Measurements from ENCODE around the gene MS4A10. TPM values are rescaled to one million over a fixed set of nuclear protein-coding genes. Genes with fewer than 3 reads are reported as not detected.

Gene MS4A10
- polyA plus RNA-seq, 4 donors: 0.61 to 61.9 (median 31.3) TPM

DNA sequence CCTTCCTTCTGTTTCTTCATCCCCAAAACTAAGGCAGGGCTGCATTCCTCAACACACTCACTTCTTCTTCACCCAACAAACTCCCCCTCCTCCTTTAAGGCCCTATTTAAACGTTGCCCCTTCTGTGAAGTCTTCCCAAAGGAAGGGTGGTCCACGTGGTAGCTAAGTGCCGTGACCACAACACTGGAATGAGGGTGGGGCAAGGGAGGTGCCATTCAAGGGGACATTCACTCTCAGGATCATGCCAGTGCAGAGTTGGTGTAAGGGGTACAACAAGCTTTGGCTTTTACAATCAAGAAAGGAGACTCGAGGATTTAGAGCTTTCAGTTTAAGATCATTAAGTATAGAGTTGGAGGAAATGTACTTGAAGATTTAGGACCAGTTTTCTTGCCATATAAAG lies 8.0 kb upstream of the MS4A10 start:
- Histone ChIP-seq H3K9me3 (ENCODE audit: control insufficient read depth in 2 of 2, insufficient read depth in 1 of 2, low read depth in 1 of 2, low read length in 1 of 2) (no peaks in the 10 kb centered on the region), H3K4me1 (ENCODE audit: control insufficient read depth in 3 of 3, insufficient read depth in 2 of 3, low read depth in 1 of 3, low read length in 2 of 3) (peaks cover 0 to 14% (median 7%) of the 10 kb centered on the region in 3 donors), H3K36me3 (ENCODE audit: control insufficient read depth in 3 of 3, insufficient read depth in 2 of 3, low read depth in 1 of 3, low read length in 3 of 3) (no peaks in the 10 kb centered on the region), H3K4me3 (ENCODE audit: low read depth in 1 of 3, low read length in 3 of 3) (no peak overlapping the region), H3K27me3 (ENCODE audit: control insufficient read depth in 3 of 3, insufficient read depth in 3 of 3, low read length in 3 of 3) (no peaks in the 10 kb centered on the region), H3K27ac (ENCODE audit: low read depth in 1 of 3, low read length in 2 of 3) (no peak overlapping the region)
- DNase-seq (no peak), FAIRE-seq (no peak)
- 58 to 60% (median 60%) methylated on average over 4 of the region's 4 CpGs for WGBS, 3 donors

DNA sequence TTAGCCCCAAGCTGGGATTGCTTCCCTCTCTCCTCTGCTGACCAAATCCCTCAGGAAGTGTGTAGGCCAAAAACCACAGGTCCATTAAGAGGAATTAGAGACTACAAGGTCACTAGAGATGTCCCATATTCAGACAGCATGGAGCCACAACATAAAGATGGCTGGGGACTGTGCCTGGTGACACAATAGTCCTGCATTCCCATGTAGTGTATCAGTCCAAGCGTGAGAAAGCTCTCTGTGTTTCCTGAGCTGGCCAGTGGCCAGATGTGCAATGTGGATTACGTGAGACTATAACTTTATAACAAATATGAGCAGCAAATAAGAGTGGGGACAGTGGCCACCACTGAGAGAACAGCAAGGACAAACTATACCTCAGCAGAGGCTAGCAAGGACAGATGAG lies 7.6 kb upstream of the MS4A10 start:
- FAIRE-seq (no peak), DNase-seq (peak in 1 of 2 donors; percentile 56)

DNA sequence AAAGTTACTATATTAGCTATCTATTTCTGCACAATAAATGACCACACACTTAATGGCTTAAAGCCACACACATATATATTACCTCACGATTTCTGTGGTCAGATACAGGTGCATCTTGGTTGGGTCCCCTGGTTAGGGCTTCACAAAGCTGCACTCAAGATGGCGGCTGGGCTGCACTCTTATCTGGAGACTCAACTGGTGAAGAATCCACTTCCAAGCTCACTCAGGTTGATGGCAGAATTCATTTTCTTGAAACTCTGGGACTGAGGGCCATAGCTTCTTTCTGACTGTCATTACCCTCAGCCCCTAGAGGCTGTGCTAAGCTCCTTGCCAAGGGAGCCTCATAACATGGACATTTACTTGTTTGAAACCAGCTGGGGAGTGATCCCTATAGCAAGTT lies 5.1 kb upstream of the MS4A10 start:
- Histone ChIP-seq H3K4me3 (ENCODE audit: low read depth in 1 of 3, low read length in 3 of 3) (no peak overlapping the region), H3K27me3 (ENCODE audit: control insufficient read depth in 3 of 3, insufficient read depth in 3 of 3, low read length in 3 of 3) (no peaks in the 10 kb centered on the region), H3K9me3 (ENCODE audit: control insufficient read depth in 2 of 2, insufficient read depth in 1 of 2, low read depth in 1 of 2, low read length in 1 of 2) (no peaks in the 10 kb centered on the region), H3K36me3 (ENCODE audit: control insufficient read depth in 3 of 3, insufficient read depth in 2 of 3, low read depth in 1 of 3, low read length in 3 of 3) (no peaks in the 10 kb centered on the region), H3K4me1 (ENCODE audit: control insufficient read depth in 3 of 3, insufficient read depth in 2 of 3, low read depth in 1 of 3, low read length in 2 of 3) (peaks cover 0 to 25% (median 15%) of the 10 kb centered on the region in 3 donors), H3K27ac (ENCODE audit: low read depth in 1 of 3, low read length in 2 of 3) (peak overlapping the region in 1 of 3 donors; percentile 85)
- no peak for FAIRE-seq
- 82 to 91% (median 85%) methylated on average over 2 of the region's 2 CpGs for WGBS, 3 donors
- no peak for DNase-seq

More for the DNA sequence above, 7.6 kb upstream of the MS4A10 start:
- Histone ChIP-seq H3K4me3 (ENCODE audit: low read depth in 1 of 3, low read length in 3 of 3) (no peak overlapping the region), H3K9me3 (ENCODE audit: control insufficient read depth in 2 of 2, insufficient read depth in 1 of 2, low read depth in 1 of 2, low read length in 1 of 2) (no peaks in the 10 kb centered on the region), H3K36me3 (ENCODE audit: control insufficient read depth in 3 of 3, insufficient read depth in 2 of 3, low read depth in 1 of 3, low read length in 3 of 3) (no peaks in the 10 kb centered on the region), H3K4me1 (ENCODE audit: control insufficient read depth in 3 of 3, insufficient read depth in 2 of 3, low read depth in 1 of 3, low read length in 2 of 3) (peaks cover 0 to 14% (median 12%) of the 10 kb centered on the region in 3 donors), H3K27ac (ENCODE audit: low read depth in 1 of 3, low read length in 2 of 3) (no peak overlapping the region), H3K27me3 (ENCODE audit: control insufficient read depth in 3 of 3, insufficient read depth in 3 of 3, low read length in 3 of 3) (no peaks in the 10 kb centered on the region)
- 32 to 46% (median 39%) methylated on average over 2 of the region's 2 CpGs for WGBS, 3 donors

DNA sequence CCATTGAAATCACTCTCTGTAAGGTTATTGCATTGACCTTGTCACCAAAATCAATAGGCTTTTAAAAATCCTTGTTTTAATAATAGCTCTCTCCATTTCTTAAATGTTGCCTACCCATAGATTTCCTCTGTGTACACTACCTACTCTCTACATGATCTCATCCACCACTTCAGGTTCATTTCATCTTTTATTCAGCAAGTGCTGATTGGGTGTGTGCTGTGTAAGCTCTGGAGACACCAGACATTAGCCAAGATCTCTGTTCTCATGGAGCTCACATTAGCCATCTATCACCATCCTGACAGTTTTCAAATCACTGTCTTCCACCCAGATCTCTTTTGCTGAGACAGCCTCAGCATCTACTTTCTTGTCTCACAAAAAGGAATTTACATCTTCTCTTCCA lies 4.4 kb upstream of the MS4A10 start:
- DNase-seq (no peak), FAIRE-seq (no peak)
- Histone ChIP-seq H3K4me3 (ENCODE audit: low read depth in 1 of 3, low read length in 3 of 3) (no peak overlapping the region), H3K36me3 (ENCODE audit: control insufficient read depth in 3 of 3, insufficient read depth in 2 of 3, low read depth in 1 of 3, low read length in 3 of 3) (no peaks in the 10 kb centered on the region), H3K27me3 (ENCODE audit: control insufficient read depth in 3 of 3, insufficient read depth in 3 of 3, low read length in 3 of 3) (no peaks in the 10 kb centered on the region), H3K4me1 (ENCODE audit: control insufficient read depth in 3 of 3, insufficient read depth in 2 of 3, low read depth in 1 of 3, low read length in 2 of 3) (peaks cover 0 to 32% (median 15%) of the 10 kb centered on the region in 3 donors), H3K9me3 (ENCODE audit: control insufficient read depth in 2 of 2, insufficient read depth in 1 of 2, low read depth in 1 of 2, low read length in 1 of 2) (no peaks in the 10 kb centered on the region), H3K27ac (ENCODE audit: low read depth in 1 of 3, low read length in 2 of 3) (peak overlapping the region in 1 of 3 donors; percentile 85)

DNA sequence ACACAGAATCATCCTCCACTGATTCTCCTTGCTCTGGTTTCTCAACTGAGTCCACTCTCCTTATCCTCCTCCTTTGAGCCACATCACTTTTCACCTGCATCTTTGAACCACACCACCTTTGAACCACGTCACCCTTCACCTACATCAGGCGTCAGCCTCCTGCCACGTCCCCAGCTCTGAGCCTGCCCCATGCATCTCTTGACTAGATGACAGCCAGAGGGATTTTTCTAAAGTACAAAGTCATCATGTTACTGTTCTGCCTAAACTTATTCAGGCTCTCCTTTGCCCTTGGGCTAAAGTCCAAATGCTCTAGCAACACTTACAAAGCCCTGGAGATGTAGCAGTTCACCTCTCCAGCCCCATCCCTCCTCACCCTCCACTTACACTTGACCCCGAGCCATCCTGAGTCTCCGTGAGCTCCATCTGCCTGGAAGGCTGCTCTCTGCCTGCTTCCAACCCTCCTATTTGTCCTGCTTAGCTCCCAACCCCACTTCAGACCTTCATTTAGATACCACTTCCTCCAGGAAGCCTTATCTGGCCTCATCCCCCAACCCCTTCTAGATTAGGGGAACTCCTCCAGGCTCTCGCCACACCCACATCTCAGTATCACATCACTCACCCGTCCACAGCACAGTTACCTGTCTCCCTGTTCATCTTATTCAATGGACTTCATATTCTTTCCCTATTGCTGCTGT lies 3.7 kb upstream of the MS4A10 start:
- Histone ChIP-seq H3K27me3 (ENCODE audit: control insufficient read depth in 3 of 3, insufficient read depth in 3 of 3, low read length in 3 of 3) (no peaks in the 10 kb centered on the region), H3K36me3 (ENCODE audit: control insufficient read depth in 3 of 3, insufficient read depth in 2 of 3, low read depth in 1 of 3, low read length in 3 of 3) (no peaks in the 10 kb centered on the region), H3K4me3 (ENCODE audit: low read depth in 1 of 3, low read length in 3 of 3) (no peak overlapping the region), H3K9me3 (ENCODE audit: control insufficient read depth in 2 of 2, insufficient read depth in 1 of 2, low read depth in 1 of 2, low read length in 1 of 2) (no peaks in the 10 kb centered on the region), H3K27ac (ENCODE audit: low read depth in 1 of 3, low read length in 2 of 3) (peak overlapping the region in 1 of 3 donors; percentile 88), H3K4me1 (ENCODE audit: control insufficient read depth in 3 of 3, insufficient read depth in 2 of 3, low read depth in 1 of 3, low read length in 2 of 3) (peaks cover 0 to 38% (median 15%) of the 10 kb centered on the region in 3 donors)
- FAIRE-seq: no peak
- DNase-seq: peak; percentile 52 to 93
- WGBS, 3 donors: 37 to 63% (median 44%) methylated on average over 7 of the region's 7 CpGs

DNA sequence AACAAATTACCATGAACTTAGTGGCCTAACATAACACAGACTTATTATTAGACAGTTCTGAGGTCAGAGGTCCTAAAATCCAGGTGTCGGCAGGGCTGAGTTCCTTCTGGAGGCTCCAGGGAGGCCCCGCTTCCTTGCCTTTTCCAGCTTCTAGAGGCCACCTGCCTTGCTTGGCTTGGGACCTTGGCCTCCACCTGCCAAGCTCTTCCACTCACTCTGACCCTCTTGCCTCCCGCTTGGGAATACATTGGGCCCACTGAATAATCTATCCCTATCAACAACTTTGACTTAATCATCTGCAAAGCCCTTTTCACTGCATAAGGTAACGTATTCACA lies 3.2 kb upstream of the MS4A10 start:
- no peak for DNase-seq
- no peaks in the 10 kb centered on the region for H3K27me3 ChIP-seq (ENCODE audit: control insufficient read depth in 3 of 3, insufficient read depth in 3 of 3, low read length in 3 of 3)
- H3K9me3 ChIP-seq (ENCODE audit: control insufficient read depth in 2 of 2, insufficient read depth in 1 of 2, low read depth in 1 of 2, low read length in 1 of 2): no peaks in the 10 kb centered on the region
- H3K27ac ChIP-seq (ENCODE audit: low read depth in 1 of 3, low read length in 2 of 3): peak overlapping the region in 1 of 3 donors; percentile 88
- H3K36me3 ChIP-seq (ENCODE audit: control insufficient read depth in 3 of 3, insufficient read depth in 2 of 3, low read depth in 1 of 3, low read length in 3 of 3): no peaks in the 10 kb centered on the region
- WGBS, 3 donors: 41 to 77% (median 70%) methylated on average over 4 of the region's 4 CpGs
- H3K4me1 ChIP-seq (ENCODE audit: control insufficient read depth in 3 of 3, insufficient read depth in 2 of 3, low read depth in 1 of 3, low read length in 2 of 3): peaks cover 4 to 43% (median 15%) of the 10 kb centered on the region in 3 donors
- H3K4me3 ChIP-seq (ENCODE audit: low read depth in 1 of 3, low read length in 3 of 3): no peak overlapping the region
- no peak for FAIRE-seq

DNA sequence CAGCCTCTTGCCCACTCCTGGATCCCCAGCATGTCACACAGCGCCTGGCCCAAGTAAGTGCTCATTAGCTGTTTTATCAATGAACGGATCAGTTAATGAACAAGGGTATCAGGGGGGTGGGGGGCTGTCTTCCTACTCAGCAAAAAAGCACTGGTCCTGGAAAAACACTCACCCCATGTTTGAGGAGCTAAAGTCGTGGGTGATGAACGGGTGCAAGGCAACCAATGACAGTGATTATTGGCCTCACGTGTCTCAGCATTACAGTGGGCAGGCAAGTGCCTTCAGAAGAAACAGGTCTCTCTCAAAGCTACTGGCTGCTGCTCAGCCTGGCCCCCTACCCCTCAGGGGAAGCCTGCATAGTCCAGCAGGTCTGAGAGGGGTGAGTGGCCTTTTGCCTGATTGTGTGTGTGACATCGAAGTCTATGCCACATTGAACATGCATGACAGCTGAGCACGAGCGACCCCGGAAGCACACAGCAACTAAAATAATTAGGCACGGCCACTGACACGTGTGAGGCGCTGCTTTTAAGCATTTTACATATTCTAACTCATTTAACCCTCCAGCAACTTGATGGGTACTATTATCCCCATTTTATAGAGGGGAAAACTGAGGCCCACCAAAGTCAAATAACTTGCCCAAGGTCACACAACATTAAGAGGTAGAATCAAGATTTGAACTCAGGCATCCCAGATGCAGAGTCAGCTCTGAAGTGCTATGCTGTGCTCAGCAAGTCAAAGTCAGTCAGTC lies 2.6 kb upstream of the MS4A10 start:
- DNase-seq (no peak), FAIRE-seq (no peak)
- Histone ChIP-seq H3K9me3 (ENCODE audit: control insufficient read depth in 2 of 2, insufficient read depth in 1 of 2, low read depth in 1 of 2, low read length in 1 of 2) (no peaks in the 10 kb centered on the region), H3K27me3 (ENCODE audit: control insufficient read depth in 3 of 3, insufficient read depth in 3 of 3, low read length in 3 of 3) (no peaks in the 10 kb centered on the region), H3K36me3 (ENCODE audit: control insufficient read depth in 3 of 3, insufficient read depth in 2 of 3, low read depth in 1 of 3, low read length in 3 of 3) (no peaks in the 10 kb centered on the region), H3K4me3 (ENCODE audit: low read depth in 1 of 3, low read length in 3 of 3) (no peak overlapping the region), H3K27ac (ENCODE audit: low read depth in 1 of 3, low read length in 2 of 3) (peak overlapping the region in 1 of 3 donors; percentile 88), H3K4me1 (ENCODE audit: control insufficient read depth in 3 of 3, insufficient read depth in 2 of 3, low read depth in 1 of 3, low read length in 2 of 3) (peaks cover 4 to 49% (median 15%) of the 10 kb centered on the region in 3 donors)
- 86 to 91% (median 90%) methylated on average over 12 of the region's 12 CpGs for WGBS, 3 donors

DNA sequence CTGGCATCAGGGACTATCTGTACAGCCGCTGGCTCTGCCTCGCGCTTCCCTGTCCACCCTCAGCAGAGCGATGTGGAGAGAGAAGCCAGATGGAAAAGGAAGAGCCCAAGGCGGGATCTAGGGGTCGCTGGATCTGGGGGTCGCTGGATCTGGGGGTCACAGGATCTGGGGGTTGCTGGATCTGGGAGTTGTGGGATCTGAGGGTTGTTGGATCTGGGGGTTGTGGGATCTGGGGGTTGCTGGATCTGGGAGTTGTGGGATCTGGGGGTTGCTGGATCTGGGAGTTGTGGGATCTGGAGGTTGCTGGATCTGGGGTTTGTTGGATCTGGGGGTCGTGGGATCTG lies 2.0 kb upstream of the MS4A10 start:
- 88 to 92% (median 92%) methylated on average over 8 of the region's 8 CpGs for WGBS, 3 donors
- Histone ChIP-seq H3K27me3 (ENCODE audit: control insufficient read depth in 3 of 3, insufficient read depth in 3 of 3, low read length in 3 of 3) (no peaks in the 10 kb centered on the region), H3K27ac (ENCODE audit: low read depth in 1 of 3, low read length in 2 of 3) (peak overlapping the region in 1 of 3 donors; percentile 88), H3K4me1 (ENCODE audit: control insufficient read depth in 3 of 3, insufficient read depth in 2 of 3, low read depth in 1 of 3, low read length in 2 of 3) (peaks cover 4 to 49% (median 15%) of the 10 kb centered on the region in 3 donors), H3K9me3 (ENCODE audit: control insufficient read depth in 2 of 2, insufficient read depth in 1 of 2, low read depth in 1 of 2, low read length in 1 of 2) (no peaks in the 10 kb centered on the region), H3K4me3 (ENCODE audit: low read depth in 1 of 3, low read length in 3 of 3) (no peak overlapping the region), H3K36me3 (ENCODE audit: control insufficient read depth in 3 of 3, insufficient read depth in 2 of 3, low read depth in 1 of 3, low read length in 3 of 3) (no peaks in the 10 kb centered on the region)
- DNase-seq (no peak), FAIRE-seq (no peak)

All from small intestine (tissue), 7 donors.